ENCODE measurements around the gene PCDHGA1. TPM values are rescaled to one million over a fixed set of nuclear protein-coding genes. Genes with fewer than 3 reads are reported as not detected.

Gene PCDHGA1
- polyA plus RNA-seq, 1 donor (not counting 4 experiments of a cell fraction or from before 2014, with no cell fraction given) = 0.09 TPM

DNA sequence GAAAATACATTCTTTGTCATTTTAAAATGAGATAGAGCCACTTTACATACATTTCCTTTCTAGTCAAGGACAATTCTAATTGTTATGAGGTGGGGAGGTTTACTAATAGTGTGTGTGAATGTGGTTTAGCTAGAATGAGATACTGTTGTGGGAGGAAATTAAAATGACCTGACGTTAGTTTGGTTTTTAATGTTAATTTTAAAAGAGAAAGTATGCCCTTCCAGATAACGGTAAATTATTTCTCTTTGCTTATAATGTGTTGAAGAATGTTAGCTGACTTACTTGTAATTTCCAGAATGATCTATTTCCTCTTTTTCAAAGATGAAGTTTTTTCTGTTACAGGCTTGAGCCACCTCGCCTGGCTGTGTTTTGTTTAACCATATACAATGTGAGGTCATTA, 8.1 kb upstream of the PCDHGA1 start:
- no peak overlapping the region for H3K27ac ChIP-seq (ENCODE audit: control insufficient read depth, insufficient read depth, low read length)
- TF ChIP-seq, protein P1, sequence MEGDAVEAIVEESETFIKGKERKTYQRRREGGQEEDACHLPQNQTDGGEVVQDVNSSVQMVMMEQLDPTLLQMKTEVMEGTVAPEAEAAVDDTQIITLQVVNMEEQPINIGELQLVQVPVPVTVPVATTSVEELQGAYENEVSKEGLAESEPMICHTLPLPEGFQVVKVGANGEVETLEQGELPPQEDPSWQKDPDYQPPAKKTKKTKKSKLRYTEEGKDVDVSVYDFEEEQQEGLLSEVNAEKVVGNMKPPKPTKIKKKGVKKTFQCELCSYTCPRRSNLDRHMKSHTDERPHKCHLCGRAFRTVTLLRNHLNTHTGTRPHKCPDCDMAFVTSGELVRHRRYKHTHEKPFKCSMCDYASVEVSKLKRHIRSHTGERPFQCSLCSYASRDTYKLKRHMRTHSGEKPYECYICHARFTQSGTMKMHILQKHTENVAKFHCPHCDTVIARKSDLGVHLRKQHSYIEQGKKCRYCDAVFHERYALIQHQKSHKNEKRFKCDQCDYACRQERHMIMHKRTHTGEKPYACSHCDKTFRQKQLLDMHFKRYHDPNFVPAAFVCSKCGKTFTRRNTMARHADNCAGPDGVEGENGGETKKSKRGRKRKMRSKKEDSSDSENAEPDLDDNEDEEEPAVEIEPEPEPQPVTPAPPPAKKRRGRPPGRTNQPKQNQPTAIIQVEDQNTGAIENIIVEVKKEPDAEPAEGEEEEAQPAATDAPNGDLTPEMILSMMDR (optimal IDR thresholded peaks at IDR 0.05 in 1 of 3, IDR thresholded peaks at IDR 0.05 in 1 of 3, conservative IDR thresholded peaks at IDR 0.05 in 1 of 3; ENCODE audit: extremely low read depth in 1 of 3, insufficient read depth in 2 of 3, low read length in 3 of 3) = no peak
- no peak for TF ChIP-seq EZH2 (IDR thresholded peaks at IDR 0.05; ENCODE audit: low read length)
- no peak overlapping the region for H3K9ac ChIP-seq (ENCODE audit: control insufficient read depth, extremely low read depth, insufficient read depth, low read length)
- dilution Hi-C loops (cut with MboI; ENCODE audit: extremely low pct_ligation_motif_present, low sequenced_read_pairs) = no loop called here
- H3K36me3 ChIP-seq (ENCODE audit: control insufficient read depth in 2 of 2, extremely low read depth in 1 of 2, insufficient read depth in 2 of 2, low read length in 2 of 2) = peaks cover 1 to 12% of the 10 kb centered on the region in 2 experiments
- no peak for DNase-seq (ENCODE audit: low read depth, low spot score)
- peaks cover 8% of the 10 kb centered on the region for H3K4me1 ChIP-seq (ENCODE audit: control insufficient read depth, extremely low read depth, insufficient read depth, low read length)
- FAIRE-seq = no peak
- H3K4me3 ChIP-seq (ENCODE audit: control insufficient read depth in 2 of 3, extremely low read depth in 1 of 3, insufficient read depth in 2 of 3, low read depth in 1 of 3, low read length in 3 of 3) = no peak overlapping the region
- H3K27me3 ChIP-seq (ENCODE audit: control insufficient read depth, extremely low read depth, insufficient read depth, low read length) = no peaks in the 10 kb centered on the region
- no peaks in the 10 kb centered on the region for H4K20me1 ChIP-seq (ENCODE audit: control insufficient read depth, extremely low read depth, insufficient read depth, low read length)
- H2AFZ ChIP-seq (ENCODE audit: control insufficient read depth, low read length) = no peak overlapping the region
- H3K9me1 ChIP-seq (ENCODE audit: control insufficient read depth, extremely low read depth, insufficient read depth, low read length) = no peaks in the 10 kb centered on the region
- peaks cover 15% of the 10 kb centered on the region for H3K79me2 ChIP-seq (ENCODE audit: control insufficient read depth, insufficient read depth, low read length)
- peaks cover 22% of the 10 kb centered on the region for H3K9me3 ChIP-seq (ENCODE audit: control insufficient read depth, low read depth, low read length)
- H3K4me2 ChIP-seq (ENCODE audit: control insufficient read depth, extremely low read depth, insufficient read depth, low read depth, low read length) = no peak overlapping the region

DNA sequence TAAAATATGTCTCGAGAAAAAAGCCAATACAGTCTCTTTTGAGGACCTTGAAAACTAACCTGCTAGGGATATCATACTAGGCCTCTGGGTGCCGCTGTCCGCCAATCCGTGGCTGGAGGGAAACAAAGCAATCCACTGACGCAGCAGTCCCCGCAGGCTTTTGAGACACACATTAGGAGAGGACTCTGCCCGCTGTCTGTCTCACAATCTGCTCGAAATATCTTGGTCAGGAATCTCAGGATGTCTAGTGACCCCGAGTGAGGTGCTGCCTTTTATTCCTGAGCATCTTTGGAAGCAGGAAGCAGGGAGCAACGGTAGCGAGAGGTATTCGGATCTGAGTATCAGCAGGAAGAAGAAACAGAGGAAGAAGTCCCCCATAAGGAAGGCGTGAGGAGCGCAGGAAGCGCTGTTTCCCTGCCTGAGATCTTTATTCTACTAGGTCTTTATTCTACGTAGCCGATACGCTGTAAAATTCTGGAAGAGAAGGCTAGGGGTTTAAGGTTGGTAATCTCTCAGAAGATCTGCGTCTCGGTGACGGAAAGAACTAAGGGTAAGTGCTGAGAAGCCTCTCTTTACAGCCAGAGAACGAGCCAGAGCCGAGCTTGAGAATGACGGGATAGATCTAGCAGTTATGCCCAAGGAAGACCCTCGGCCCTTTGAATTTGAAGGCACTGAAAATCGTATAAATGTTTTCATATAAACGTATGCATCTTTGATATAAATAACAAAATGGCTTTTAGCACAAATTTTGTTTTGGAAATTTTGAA, 4.0 kb upstream of the PCDHGA1 start:
- Histone ChIP-seq H3K36me3 (ENCODE audit: control insufficient read depth in 2 of 2, extremely low read depth in 1 of 2, insufficient read depth in 2 of 2, low read length in 2 of 2) (no peaks in the 10 kb centered on the region), H3K9ac (ENCODE audit: control insufficient read depth, extremely low read depth, insufficient read depth, low read length) (no peak overlapping the region), H3K4me2 (ENCODE audit: control insufficient read depth, extremely low read depth, insufficient read depth, low read depth, low read length) (peak overlapping the region; percentile 62), H3K27me3 (ENCODE audit: control insufficient read depth, extremely low read depth, insufficient read depth, low read length) (peaks cover 1% of the 10 kb centered on the region), H3K4me1 (ENCODE audit: control insufficient read depth, extremely low read depth, insufficient read depth, low read length) (no peaks in the 10 kb centered on the region), H3K4me3 (ENCODE audit: control insufficient read depth in 2 of 3, extremely low read depth in 1 of 3, insufficient read depth in 2 of 3, low read depth in 1 of 3, low read length in 3 of 3) (peak overlapping the region; percentile 7 to 53 (median 37)), H3K9me3 (ENCODE audit: control insufficient read depth, low read depth, low read length) (no peaks in the 10 kb centered on the region), H3K27ac (ENCODE audit: control insufficient read depth, insufficient read depth, low read length) (no peak overlapping the region), H4K20me1 (ENCODE audit: control insufficient read depth, extremely low read depth, insufficient read depth, low read length) (no peaks in the 10 kb centered on the region), H3K79me2 (ENCODE audit: control insufficient read depth, insufficient read depth, low read length) (no peaks in the 10 kb centered on the region), H2AFZ (ENCODE audit: control insufficient read depth, low read length) (peak overlapping the region; percentile 34), H3K9me1 (ENCODE audit: control insufficient read depth, extremely low read depth, insufficient read depth, low read length) (no peaks in the 10 kb centered on the region)
- no peak for TF ChIP-seq EZH2 (IDR thresholded peaks at IDR 0.05; ENCODE audit: low read length)
- TF ChIP-seq, protein P1 (optimal IDR thresholded peaks at IDR 0.05 in 1 of 3, IDR thresholded peaks at IDR 0.05 in 1 of 3, conservative IDR thresholded peaks at IDR 0.05 in 1 of 3; ENCODE audit: extremely low read depth in 1 of 3, insufficient read depth in 2 of 3, low read length in 3 of 3) = peak; percentile 53 to 62 (median 55)
- no peak for DNase-seq (ENCODE audit: low read depth, low spot score)
- dilution Hi-C loops (cut with MboI; ENCODE audit: extremely low pct_ligation_motif_present, low sequenced_read_pairs) = no loop called here
- no peak for FAIRE-seq

All from keratinocyte (primary cell).